ENCODE data around the gene FITM2. TPM values are rescaled to one million over a fixed set of nuclear protein-coding genes. Genes with fewer than 3 reads are reported as not detected.

The FITM2 gene, protein sequence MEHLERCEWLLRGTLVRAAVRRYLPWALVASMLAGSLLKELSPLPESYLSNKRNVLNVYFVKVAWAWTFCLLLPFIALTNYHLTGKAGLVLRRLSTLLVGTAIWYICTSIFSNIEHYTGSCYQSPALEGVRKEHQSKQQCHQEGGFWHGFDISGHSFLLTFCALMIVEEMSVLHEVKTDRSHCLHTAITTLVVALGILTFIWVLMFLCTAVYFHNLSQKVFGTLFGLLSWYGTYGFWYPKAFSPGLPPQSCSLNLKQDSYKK
- 3.4 and 4.5 TPM in 2 replicates for total RNA-seq

DNA sequence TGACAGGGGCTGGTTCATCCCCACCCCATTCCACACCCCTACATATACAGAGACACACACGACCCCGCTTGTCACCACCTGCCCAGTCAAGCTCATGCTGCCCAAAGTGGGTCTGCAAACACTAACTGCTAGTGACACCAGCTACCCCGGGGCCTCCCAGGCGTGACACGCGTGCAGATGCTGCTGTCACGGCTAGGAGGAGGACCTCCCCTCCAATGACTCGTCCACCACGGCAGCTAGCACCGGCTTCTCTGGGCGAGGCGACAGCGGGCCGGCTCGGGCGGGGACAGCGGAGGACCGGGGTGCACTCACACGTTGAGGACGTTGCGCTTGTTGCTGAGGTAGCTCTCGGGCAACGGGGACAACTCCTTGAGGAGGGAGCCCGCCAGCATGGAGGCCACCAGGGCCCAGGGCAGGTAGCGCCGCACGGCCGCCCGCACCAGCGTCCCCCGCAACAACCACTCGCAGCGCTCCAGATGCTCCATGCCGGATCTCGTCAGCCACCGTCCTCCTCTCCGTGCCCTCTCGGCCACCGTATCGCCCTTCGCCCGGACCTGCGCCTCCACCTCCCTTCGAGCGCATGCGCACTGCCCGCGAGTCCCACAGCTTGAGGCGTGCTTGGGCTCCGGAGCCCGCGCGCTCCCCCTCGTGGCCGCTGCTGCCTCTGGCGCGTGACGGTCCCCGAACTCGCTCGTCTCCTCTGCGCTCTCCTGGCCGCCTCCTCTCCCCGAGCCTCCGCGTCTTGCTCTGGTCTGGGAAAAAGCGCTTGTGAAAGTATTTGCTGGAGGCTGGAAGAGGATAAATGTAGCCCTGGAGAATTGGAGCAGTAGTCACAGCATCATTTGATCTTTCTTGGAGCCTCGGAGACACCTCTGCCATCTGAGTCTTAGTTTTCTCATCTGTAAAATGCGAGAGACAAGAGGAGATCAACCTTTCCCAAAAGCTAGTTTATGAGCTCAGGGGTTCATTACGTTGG, at the start of gene FITM2:
Gene FITM2 (minus strand): TSS at position 539 of the 976 bp plus-strand sequence. CDS start 54 bp downstream, at position 485.

DNA sequence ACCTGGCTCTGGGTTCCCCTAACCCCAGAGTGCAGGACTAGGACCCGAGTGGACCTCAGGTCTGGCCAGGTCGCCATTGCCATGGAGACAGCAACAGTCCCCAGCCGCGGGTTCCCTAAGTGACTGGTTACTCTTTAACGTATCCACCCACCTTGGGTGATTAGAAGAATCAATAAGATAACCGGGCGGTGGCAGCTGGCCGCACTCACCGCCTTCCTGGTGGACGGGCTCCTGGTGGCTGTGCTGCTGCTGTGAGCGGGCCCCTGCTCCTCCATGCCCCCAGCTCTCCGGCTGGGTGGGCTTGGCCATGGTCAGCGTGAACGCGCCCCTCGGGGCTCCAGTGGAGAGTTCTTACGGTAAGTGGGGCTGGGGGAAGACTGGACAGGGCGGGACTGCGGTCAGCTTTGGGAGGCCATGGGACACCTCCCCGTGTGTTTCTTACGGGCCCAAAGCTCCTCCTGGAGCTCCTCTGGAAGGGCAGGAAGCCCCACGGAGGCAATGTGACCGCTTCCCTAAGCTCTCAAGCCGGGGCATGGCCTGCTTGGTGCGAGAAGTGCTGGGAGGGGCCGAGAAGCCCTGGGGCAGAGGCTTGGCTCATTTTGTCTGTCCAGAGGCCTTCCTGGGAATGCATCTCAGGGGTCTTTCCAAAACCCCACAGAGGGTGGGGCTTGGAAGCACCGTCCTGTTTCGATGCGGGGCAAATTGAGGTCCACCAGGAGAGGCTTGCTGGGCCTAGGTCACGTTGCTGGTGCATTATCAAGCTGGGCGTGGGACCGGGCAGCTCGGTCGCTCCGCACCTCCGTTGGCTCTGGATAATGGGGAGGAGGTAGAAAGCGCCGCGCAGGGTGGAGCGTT, 44.7 kb upstream of the FITM2 start, which contains the start of gene HNF4A:
Gene HNF4A (plus strand): TSS at position 202 of the 855 bp plus-strand sequence. CDS start 106 bp downstream, at position 308.

DNA sequence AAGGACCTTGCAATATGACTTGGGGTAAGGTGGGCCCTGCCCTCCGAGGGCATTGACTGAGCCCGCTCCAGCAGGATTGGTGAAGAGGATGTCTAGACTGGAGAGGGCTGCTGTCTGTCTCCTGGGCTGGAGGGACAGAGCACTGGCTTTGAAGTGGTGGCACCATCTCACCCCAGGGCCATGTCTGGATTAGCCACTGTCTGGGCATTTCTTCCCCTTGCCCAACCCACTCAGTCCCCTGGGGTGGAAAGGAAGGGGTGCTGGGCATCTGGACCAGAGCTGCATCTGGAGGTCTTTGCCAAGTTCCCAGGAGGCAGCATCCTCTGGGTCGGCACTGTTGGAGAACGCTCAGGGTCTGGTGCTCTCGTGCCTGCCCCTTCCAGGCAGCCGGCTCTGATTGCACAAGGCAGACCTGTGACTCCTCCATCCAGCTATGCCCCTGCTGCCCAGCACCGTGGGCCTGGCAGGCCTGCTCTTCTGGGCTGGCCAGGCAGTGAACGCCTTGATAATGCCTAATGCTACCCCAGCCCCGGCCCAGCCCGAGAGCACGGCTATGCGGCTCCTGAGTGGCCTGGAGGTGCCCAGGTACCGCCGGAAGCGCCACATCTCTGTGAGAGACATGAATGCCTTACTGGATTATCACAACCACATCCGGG, 25.9 kb upstream of the FITM2 start, which contains the start of gene R3HDML:
Gene R3HDML (plus strand): TSS at position 319 of the 656 bp plus-strand sequence. CDS start 115 bp downstream, at position 434.

Other genes with a start within 250 kb of the FITM2 start
- under 0.01 and 6.0 TPM in 2 replicates for gene JPH2, start 124.0 kb downstream of the FITM2 start, total RNA-seq
- gene OSER1, start 100.4 kb downstream of the FITM2 start, total RNA-seq: 44.6 and 60.1 TPM in 2 replicates
- gene GDAP1L1, start 63.9 kb downstream of the FITM2 start, total RNA-seq: not detected in 2 replicates
- not detected in 2 replicates for gene R3HDML, start 25.8 kb upstream of the FITM2 start, total RNA-seq
- gene HNF4A, start 44.5 kb upstream of the FITM2 start, total RNA-seq: under 0.01 TPM in 1 of 2 replicates, not detected in the other
- gene TTPAL, start 164.7 kb upstream of the FITM2 start, total RNA-seq: 14.1 and 20.2 TPM in 2 replicates
- gene SERINC3, start 210.9 kb upstream of the FITM2 start, total RNA-seq: 99.0 and 119 TPM in 2 replicates

Measured in tracheal epithelial cell (primary cell).